Epithelial cell of umbilical artery (primary cell): ENCODE data around the gene RNF225. TPM values are rescaled to one million over a fixed set of nuclear protein-coding genes. Genes with fewer than 3 reads are reported as not detected.

ENCODE experiments used
- total RNA-seq: library from RNA; depleted of rRNA; stranded (reverse); fragments of >200 nt; gene quantifications from 2 replicates; pipeline ENCODE4 v1.2.3, GENCODE V29; 2014

The RNF225 gene
- total RNA-seq: not detected in 2 replicates

DNA sequence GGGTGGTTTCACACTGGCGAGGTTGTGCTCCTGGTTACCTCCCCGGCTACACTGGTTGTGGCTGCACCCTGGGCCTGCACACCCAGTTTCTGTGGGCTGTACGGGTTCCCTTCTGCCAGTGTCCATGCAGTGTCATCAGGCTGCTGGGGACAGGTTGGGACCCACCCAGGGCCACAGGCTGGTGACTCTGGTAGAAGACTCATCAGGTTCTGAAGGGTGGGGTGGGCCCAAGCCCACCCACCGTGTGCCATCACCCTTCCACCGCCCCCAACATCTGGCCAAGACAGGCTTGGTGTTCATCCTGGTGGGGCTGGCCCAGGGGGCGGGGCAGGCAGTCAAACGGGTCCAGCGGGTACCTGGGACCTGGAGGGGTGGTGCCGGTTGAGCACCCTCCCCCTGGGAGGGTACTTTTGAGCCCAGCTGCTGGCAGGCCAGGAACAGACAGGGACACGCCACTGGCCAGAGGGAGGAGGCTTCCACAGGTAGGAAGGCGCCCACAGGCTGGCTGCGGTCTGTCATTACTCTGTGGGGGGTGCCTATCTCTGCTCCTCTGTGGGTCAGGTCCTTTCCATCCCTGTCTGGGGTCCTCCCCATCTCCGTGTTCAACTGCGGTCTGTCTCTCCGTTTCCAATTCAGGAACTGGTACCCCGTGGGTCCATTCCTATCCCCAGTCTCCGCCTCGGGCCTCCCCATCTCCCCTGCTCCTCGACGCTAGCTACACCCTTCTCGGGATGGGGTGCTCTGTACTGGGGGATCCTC lies at the start of gene RNF225:
Gene RNF225, plus strand, starts transcription at position 437 of the 759 bp plus-strand sequence. CDS start 434 bp downstream, outside the sequence.

DNA sequence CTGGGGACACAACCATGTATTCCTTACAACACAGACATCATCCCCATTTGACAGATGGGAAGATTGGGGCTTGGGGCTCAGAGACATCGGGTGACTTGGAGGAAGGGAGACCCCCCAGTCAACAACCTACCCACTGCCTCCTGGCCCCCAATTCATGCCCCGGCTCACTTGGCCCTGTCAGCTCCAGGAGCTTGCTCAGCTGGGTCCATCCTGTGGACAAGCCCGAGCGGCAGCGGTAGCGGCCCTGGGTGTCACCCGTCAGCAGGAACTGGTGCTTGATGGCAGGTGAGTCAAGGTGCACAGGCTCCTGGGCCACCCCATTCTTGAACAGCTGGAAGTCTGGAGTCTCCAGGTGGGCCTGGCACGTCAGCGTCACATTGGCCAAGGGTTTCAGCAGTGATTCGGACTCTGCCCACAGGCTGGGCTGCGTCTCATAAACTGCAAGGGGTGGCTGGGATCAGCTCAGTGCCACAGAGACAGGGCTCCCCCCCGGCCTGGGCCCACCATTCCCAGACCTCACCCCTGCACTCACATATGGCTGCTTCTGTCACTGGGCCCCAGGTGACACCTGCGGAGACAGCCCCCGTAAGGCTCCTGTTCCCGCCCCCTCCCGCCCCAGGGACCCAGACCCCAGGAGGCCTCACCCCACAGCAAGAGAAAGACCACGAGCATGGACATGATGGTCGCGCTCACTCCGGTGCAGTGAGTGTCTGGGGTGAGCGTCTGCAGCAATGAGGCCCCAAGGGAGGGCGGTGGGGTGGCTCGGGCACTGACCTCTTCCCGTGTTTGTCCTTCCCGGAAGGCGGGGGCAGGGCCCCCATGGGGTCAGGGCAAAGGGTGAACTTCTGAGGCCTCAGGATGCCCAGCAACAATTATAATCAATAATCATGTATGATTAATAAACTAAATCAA lies 42.4 kb upstream of the RNF225 start, which contains the start of gene A1BG:
Gene A1BG, minus strand, starts transcription at position 733 of the 912 bp plus-strand sequence. Its CDS starts 55 bp downstream, at position 678.

DNA sequence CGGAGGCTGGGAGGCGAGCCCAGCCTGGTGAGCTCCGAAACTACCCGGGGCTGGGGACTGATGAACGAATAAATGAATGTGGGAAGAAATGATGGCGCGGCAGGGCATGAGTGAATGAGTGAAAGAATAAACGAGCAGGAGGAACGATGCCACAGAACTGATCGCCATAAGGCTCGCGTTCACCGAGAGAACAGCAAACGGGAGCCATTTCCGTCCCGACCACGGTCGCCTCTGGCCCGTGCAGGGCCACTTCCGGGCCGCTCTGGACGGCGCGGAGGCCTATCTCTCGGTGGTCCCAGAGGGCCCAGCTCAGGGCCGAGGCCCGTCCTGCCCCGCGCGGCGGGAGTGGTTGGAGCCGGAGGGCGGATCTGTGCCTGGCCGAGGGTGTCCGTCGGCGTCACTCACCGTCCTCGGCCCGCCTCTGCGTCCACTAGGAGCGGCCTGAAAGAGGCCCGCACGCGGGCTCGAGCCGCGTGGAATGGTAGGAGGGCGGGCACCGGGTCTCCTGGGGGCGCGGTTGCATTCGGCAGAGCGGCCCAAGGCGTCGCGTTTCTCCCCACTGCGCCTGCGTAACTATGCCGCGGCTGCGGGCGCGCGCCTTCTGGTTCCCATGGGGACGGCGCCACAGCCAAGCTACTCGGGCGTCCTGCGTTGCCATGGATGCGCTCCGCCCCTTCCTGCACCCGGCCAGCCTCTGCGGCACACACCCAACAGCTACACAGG lies 33.0 kb upstream of the RNF225 start, which contains the start of gene ZNF497:
Gene ZNF497, minus strand, starts transcription at position 480 of the 723 bp plus-strand sequence. CDS start 5,116 bp downstream, outside the sequence.

DNA sequence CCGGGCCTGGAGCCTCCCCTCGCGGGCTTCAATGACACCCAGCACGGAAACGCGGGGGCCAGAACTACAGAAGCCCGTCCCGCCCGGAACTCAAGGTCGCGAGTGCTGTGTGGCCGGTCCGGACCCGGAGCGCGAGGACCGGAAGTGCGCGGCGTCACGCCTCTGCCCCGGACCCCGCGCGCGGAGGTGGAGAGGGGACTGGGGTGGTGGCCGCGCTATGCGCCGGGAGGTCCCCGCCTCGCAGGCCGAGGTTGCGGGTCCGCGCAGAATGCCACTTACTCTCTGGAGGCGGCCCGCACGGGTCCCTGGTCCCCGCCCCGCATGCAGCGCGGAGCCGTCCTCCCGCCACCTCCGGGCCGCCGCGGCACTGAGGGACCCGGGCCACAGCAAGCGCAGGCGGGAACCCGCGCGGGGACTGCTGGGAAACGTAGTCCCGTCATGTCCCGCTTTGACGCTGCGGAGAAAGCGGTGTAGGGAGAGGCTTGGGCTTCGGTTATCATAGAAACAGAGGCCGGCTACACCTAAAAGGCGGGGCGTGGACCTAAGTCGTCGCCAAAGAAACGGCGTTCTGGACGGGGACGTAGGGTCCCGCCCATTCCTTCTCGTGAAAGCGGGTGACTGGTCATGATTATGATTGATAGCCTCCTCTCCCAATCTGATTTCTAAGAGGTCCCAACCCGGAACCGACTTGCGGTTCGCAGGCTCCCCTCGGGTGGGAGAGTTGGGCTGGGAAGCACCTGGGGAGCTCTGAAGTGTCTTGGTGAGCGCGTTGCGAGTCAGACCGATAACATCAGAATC lies 14.6 kb upstream of the RNF225 start, which contains the start of gene ZNF837:
Gene ZNF837, minus strand, starts transcription at position 369 of the 798 bp plus-strand sequence. CDS start 11,698 bp downstream, outside the sequence.

DNA sequence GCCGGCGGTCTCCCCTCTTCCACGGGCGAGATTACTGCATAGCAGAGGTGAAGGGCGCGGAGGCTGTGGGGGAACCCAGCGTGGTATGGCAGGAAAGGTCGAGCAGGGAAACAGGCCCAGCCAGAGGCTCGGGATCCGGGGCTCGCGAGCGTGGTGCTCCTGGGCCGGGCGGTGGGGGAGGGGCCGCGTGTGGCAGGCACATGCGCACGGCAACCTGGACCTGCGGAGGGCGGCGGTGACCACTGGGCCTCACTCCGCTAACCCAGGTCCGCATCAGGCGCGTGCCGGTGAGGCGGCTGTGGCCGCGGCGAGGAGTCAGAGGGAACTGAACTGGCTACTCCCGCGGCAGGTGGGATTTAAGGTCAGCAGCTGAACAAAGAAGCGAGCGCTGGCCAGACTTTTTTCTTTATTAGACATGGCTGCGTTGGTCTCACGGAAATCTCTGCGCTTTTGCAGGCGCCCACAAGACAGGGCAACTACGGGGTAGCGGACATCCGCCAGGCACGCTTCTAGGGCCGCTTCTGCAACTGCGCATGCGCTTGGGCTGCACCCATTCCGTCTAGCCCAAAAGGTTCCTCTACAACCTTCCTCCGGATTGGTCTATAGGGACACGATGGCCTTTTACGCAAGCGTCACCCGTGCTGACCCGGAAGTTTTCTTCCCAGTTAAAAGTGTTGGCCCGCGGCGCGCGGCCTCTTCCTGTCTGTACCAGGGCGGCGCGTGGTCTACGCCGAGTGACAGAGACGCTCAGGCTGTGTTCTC lies 8.7 kb upstream of the RNF225 start, which contains the start of gene RPS5:
Gene RPS5, plus strand, starts transcription at position 694 of the 762 bp plus-strand sequence. CDS start 869 bp downstream, outside the sequence.

DNA sequence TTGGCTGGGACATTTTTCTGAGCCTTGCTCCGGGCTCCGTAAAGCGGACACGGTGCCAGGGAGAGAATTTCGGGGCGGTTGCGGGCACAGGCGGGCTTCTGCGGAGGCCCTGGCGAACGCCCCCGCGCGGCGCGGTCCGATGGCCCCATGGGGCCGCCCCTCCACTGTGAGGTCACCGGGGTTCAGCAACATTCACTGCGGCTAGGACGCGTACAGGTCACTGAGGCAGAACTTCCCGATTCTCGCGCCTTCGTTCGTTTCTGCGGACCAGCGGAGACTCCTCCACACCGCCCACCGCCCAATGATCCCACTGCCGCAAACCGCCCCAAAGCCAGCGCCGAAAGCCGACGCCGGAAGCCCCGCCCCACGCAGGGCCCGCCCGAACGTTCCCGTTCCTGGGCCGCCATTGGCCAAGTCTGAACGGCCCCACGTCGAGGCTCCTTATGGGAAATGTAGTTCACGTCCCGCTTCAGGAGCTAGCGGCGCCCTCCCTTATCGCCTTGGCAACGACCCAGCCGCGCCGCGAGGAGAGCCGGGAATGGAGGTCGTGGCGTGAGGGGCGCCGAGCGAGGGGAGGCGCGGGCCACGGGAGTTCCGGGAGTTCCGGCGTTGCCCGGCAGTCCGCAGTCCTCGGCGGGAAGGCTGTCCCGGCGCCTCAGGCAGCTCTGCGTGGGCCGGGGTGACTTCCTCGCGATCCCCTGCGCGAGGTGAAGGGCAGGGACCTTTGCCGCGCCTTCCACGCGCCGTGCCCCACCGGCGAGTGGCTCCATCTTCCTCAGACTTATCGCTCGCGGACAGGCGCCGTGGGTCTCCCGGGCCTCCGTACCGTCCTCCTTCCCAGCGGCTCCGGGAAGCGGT lies 12.9 kb downstream of the RNF225 start, which contains the start of gene ZNF584:
Gene ZNF584, plus strand, starts transcription at position 498 of the 858 bp plus-strand sequence. CDS start 499 bp downstream, outside the sequence.

DNA sequence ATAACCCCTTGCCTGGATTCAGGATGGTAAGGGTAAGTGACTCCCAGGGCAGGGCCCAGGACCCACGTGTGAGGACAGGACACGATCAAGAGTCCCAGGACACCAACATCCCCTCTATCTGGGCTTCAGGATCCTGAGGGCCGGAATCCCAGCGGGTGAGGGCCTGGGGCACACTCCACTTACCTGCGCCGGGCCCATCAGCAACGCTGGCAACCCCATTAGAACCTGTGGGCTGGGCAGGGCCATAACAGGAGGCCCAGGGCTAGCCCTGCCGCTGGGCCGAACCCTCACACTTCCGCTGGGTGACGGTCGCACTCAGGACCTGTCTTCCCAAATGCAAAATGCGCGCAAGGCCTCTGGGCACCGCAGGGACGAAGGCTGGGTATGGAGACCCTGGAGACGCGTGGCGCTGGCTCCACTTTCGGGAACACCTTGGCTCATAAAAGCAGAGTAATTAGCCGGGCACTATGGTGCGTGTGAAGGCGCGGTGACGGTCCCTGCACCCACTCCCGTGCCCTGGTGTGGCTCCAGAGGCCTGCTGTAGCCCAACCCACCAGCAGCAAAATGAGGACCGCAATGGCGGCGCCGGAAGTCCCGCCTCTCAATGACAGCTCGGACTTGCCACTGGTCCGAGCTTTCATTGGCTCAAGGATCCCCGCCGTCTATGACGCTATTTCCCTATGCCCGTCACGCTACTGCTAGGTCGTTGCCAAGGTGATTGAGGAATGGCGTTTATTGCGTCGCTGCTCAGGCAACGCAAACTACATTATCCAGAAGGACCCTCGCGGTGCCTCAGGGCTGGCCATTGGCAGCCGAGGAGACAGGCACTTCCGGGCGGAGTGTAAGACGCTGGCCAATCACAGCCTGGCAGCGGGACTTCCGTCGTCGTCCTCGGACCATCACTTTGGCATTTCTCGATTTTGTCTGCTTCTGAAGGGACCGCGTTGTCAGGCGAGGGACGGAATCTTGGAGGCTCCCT lies 44.4 kb downstream of the RNF225 start, which contains the start of gene ZNF132:
Gene ZNF132, minus strand, starts transcription at position 578 of the 979 bp plus-strand sequence. Its CDS starts 332 bp downstream, at position 246.

Other genes starting within 250 kb of the RNF225 start
- 8.4 and 9.4 TPM in 2 replicates for gene ZNF329, start 244.9 kb upstream of the RNF225 start, total RNA-seq
- gene ZNF274, start 212.6 kb upstream of the RNF225 start, total RNA-seq: 15.3 and 19.2 TPM in 2 replicates
- gene ZNF544, start 166.7 kb upstream of the RNF225 start, total RNA-seq: 58.1 and 95.7 TPM in 2 replicates
- 3.3 and 3.6 TPM in 2 replicates for gene ZNF8, start 116.7 kb upstream of the RNF225 start, total RNA-seq
- 21.4 and 31.2 TPM in 2 replicates for gene ERVK3-1, start 90.3 kb upstream of the RNF225 start, total RNA-seq
- gene ZSCAN22, start 68.7 kb upstream of the RNF225 start, total RNA-seq: 2.1 and 2.3 TPM in 2 replicates
- gene A1BG, start 42.2 kb upstream of the RNF225 start, total RNA-seq: 3.6 and 6.2 TPM in 2 replicates
- 0.65 and 1.4 TPM in 2 replicates for gene ZNF497, start 32.9 kb upstream of the RNF225 start, total RNA-seq
- 1.2 and 2.9 TPM in 2 replicates for gene ZNF837, start 14.6 kb upstream of the RNF225 start, total RNA-seq
- gene RPS5, start 8.4 kb upstream of the RNF225 start, total RNA-seq: 1,884 and 2,690 TPM in 2 replicates
- 10.8 and 15.3 TPM in 2 replicates for gene ZNF584, start 13.0 kb downstream of the RNF225 start, total RNA-seq
- 5.5 and 7.8 TPM in 2 replicates for gene ZNF132, start 44.5 kb downstream of the RNF225 start, total RNA-seq
- 6.8 and 9.4 TPM in 2 replicates for gene ZNF324B, start 56.0 kb downstream of the RNF225 start, total RNA-seq
- gene ZNF324, start 71.4 kb downstream of the RNF225 start, total RNA-seq: 11.4 and 13.7 TPM in 2 replicates
- 4.3 and 4.9 TPM in 2 replicates for gene ZNF446, start 80.7 kb downstream of the RNF225 start, total RNA-seq
- gene SLC27A5, start 116.3 kb downstream of the RNF225 start, total RNA-seq: 5.3 and 5.5 TPM in 2 replicates
- 5.2 and 5.9 TPM in 2 replicates for gene ZBTB45, start 124.2 kb downstream of the RNF225 start, total RNA-seq
- 286 and 350 TPM in 2 replicates for gene TRIM28, start 148.4 kb downstream of the RNF225 start, total RNA-seq
- 98.6 and 119 TPM in 2 replicates for gene CHMP2A, start 159.4 kb downstream of the RNF225 start, total RNA-seq
- gene UBE2M, start 163.0 kb downstream of the RNF225 start, total RNA-seq: 95.1 and 95.5 TPM in 2 replicates
- 7.9 and 9.4 TPM in 2 replicates for gene MZF1, start 177.7 kb downstream of the RNF225 start, total RNA-seq